IMR-90 (cell line): ENCODE data around the gene TTK. TPM values are rescaled to one million over a fixed set of nuclear protein-coding genes. Genes with fewer than 3 reads are reported as not detected.
A peak's percentile ranks its signal among the peaks of the same experiment; 100 is the strongest.

ENCODE experiments used
- ATAC-seq: fragments of 200-7000 bp; cut with Tn5 transposase; 2 replicates; pipeline ENCODE4 v1.9.1; 2020; ENCODE audit warnings: low read depth, mild to moderate bottlenecking, moderate library complexity
- BruUV-seq: library from RNA; stranded (reverse); fragments of 400-500 nt; replicated peaks from 2 replicates; lab custom pipeline; 2021; lab: Mats Ljungman, UMichigan
- CTCF ChIA-PET: fragments of 300-600 bp; formaldehyde crosslinking; extraction: SDS; loops from one replicate; lab custom pipeline; 2021; ENCODE audit warnings: antibody characterized with exemption; lab: Yijun Ruan, JAX
- POLR2A ChIA-PET: fragments of 300-600 bp; sonication (Branson Sonifier 250); formaldehyde crosslinking; loops from one replicate; lab custom pipeline; 2022; ENCODE audit warnings: antibody characterized with exemption; ENCODE audit not compliant: unreplicated experiment; lab: Charles Lee
- DNase-seq: peaks from one replicate; pipeline ENCODE4 v3.0.0; 2013
- H2AFZ ChIP-seq: replicated peaks from 2 replicates; pipeline ENCODE3; 2013; ENCODE audit warnings: low read length, mild to moderate bottlenecking; ENCODE audit not compliant: poor library complexity
- H2AK5ac ChIP-seq: 2 replicates; pipeline ENCODE4 v1.6.1; 2013; ENCODE audit warnings: low read depth, low read length, inconsistent platforms
- H2AK9ac ChIP-seq: replicated peaks from 2 replicates; pipeline ENCODE3; 2013; ENCODE audit warnings: mild to moderate bottlenecking, low read depth, low read length, moderate library complexity; ENCODE audit not compliant: poor library complexity
- H2BK120ac ChIP-seq: 2 replicates; pipeline ENCODE4 v1.6.1; 2013; ENCODE audit warnings: low read depth, low read length, inconsistent platforms
- H2BK15ac ChIP-seq: 3 replicates; pipeline ENCODE4 v1.6.1; 2013; ENCODE audit warnings: low read depth, low read length, inconsistent platforms
- H2BK20ac ChIP-seq: 2 replicates; pipeline ENCODE4 v1.6.1; 2013; ENCODE audit warnings: low read depth, mild to moderate bottlenecking, inconsistent platforms, low read length, moderate library complexity
- H2BK5ac ChIP-seq: 2 replicates; pipeline ENCODE4 v1.6.1; 2013; ENCODE audit warnings: mild to moderate bottlenecking, low read depth, low read length, inconsistent platforms; ENCODE audit not compliant: poor library complexity, severe bottlenecking
- H3K14ac ChIP-seq: replicated peaks from 2 replicates; pipeline ENCODE4 v1.6.1; 2013; ENCODE audit warnings: low read depth, low read length, inconsistent platforms
- H3K18ac ChIP-seq: 2 replicates; pipeline ENCODE4 v1.6.1; 2013; ENCODE audit warnings: low read depth, low read length, control low read depth
- H3K23ac ChIP-seq: 2 replicates; pipeline ENCODE4 v1.6.1; 2013; ENCODE audit warnings: low read depth, low read length, inconsistent platforms
- H3K27ac ChIP-seq: 2 replicates; pipeline ENCODE4 v1.5.1; 2013; ENCODE audit warnings: mild to moderate bottlenecking, control low read depth, low read length; ENCODE audit not compliant: insufficient read depth
- H3K27me3 ChIP-seq: 2 replicates; pipeline ENCODE4 v1.6.1; 2013; ENCODE audit warnings: low read length; ENCODE audit not compliant: control insufficient read depth, insufficient read depth
- H3K36me3 ChIP-seq: 2 replicates; pipeline ENCODE4 v1.6.1; 2013; ENCODE audit warnings: low read length, mixed read lengths; ENCODE audit not compliant: control insufficient read depth, insufficient read depth
- H3K4ac ChIP-seq: 2 replicates; pipeline ENCODE4 v1.6.1; 2013; ENCODE audit warnings: low read depth, low read length, inconsistent platforms
- H3K4me1 ChIP-seq: 2 replicates; pipeline ENCODE4 v1.6.1; 2013; ENCODE audit warnings: low read length, mixed read lengths; ENCODE audit not compliant: control insufficient read depth, insufficient read depth
- H3K4me2 ChIP-seq: 2 replicates; pipeline ENCODE4 v1.6.1; 2013; ENCODE audit warnings: low read depth, mild to moderate bottlenecking, control low read depth, low read length, moderate library complexity
- H3K4me3 ChIP-seq: 2 replicates; pipeline ENCODE4 v1.5.1; 2013; ENCODE audit warnings: low read depth, mild to moderate bottlenecking, control low read depth, low read length, moderate library complexity; ENCODE audit not compliant: insufficient read depth
- H3K56ac ChIP-seq: 2 replicates; pipeline ENCODE4 v1.6.1; 2013; ENCODE audit warnings: low read length, inconsistent platforms; ENCODE audit not compliant: insufficient read depth; ENCODE audit errors: extremely low read depth
- H3K79me1 ChIP-seq, 2 experiments: 2 replicates each; pipeline ENCODE4 v1.6.1; 2013; ENCODE audit warnings: low read length in 2 of 2, inconsistent platforms in 1 of 2, low read depth in 1 of 2
- H3K9ac ChIP-seq: 2 replicates; pipeline ENCODE4 v1.6.1; 2013; ENCODE audit warnings: low read depth, low read length, control low read depth
- H3K9me1 ChIP-seq: 2 replicates; pipeline ENCODE4 v1.6.1; 2013; ENCODE audit warnings: low read length, inconsistent platforms; ENCODE audit not compliant: insufficient read depth
- H3K9me3 ChIP-seq: 2 replicates; pipeline ENCODE4 v1.6.1; 2013; ENCODE audit warnings: low read length; ENCODE audit not compliant: control insufficient read depth, insufficient read depth
- H4K20me1 ChIP-seq: 2 replicates; pipeline ENCODE4 v1.6.1; 2013; ENCODE audit warnings: low read length, inconsistent platforms; ENCODE audit not compliant: insufficient read depth
- H4K5ac ChIP-seq: 2 replicates; pipeline ENCODE4 v1.6.1; 2013; ENCODE audit warnings: mild to moderate bottlenecking, low read depth, low read length, control low read depth
- H4K8ac ChIP-seq, 2 experiments: 2 replicates each; pipeline ENCODE4 v1.6.1; 2013; ENCODE audit warnings: low read depth in 2 of 2, low read length in 2 of 2, control low read depth in 1 of 2, inconsistent platforms in 1 of 2
- H4K91ac ChIP-seq: 2 replicates; pipeline ENCODE4 v1.6.1; 2013; ENCODE audit warnings: low read depth, low read length, inconsistent platforms; ENCODE audit not compliant: insufficient read depth
- CTCF ChIP-seq: conservative IDR thresholded peaks from 2 replicates; pipeline ENCODE4 v1.5.1; 2012; ENCODE audit warnings: mild to moderate bottlenecking, low read depth, low read length, improper control_type of control experiment
- MXI1 ChIP-seq: IDR thresholded peaks from 2 replicates; pipeline ENCODE4 v1.6.1; 2012; ENCODE audit warnings: low read depth, mild to moderate bottlenecking, low read length, moderate library complexity, borderline replicate concordance
- dilution Hi-C: fragments of 300-500 bp; cut with HindIII; formaldehyde crosslinking; loops from one replicate; pipeline ENCODE4 v1.14.3; 2018; ENCODE audit warnings: low sequenced_read_pairs; ENCODE audit not compliant: unreplicated experiment
- in situ Hi-C: fragments of 300-500 bp; cut with MboI; formaldehyde crosslinking; loops from 3 replicates; pipeline ENCODE4 v1.14.3; 2019; ENCODE audit warnings: low sequenced_read_pairs, inconsistent platforms, mixed read lengths
- intact Hi-C: fragments of 100-400 bp; cut with micrococcal nuclease; formaldehyde crosslinking; loops from 2 replicates; pipeline ENCODE4 v1.10.0; 2022
- polyA plus RNA-seq, 3 experiments: library from polyadenylated mRNA; depleted of rRNA; stranded (reverse); fragments of >200 nt; gene quantifications; 2 replicates each; pipeline ENCODE4 v1.2.3, GENCODE V29; 2012; ENCODE audit warnings: low replicate concordance in 1 of 3
- total RNA-seq: library from RNA; depleted of rRNA; stranded (reverse); fragments of >200 nt; gene quantifications from 2 replicates; pipeline ENCODE4 v1.2.3, GENCODE V29; 2012

TTK gene
- total and polyA plus RNA-seq, 2 of the 4 experiments (the other 2 are of a cell fraction), result 7.5 to 21.5 TPM

- TF ChIP-seq MXI1, result 0 out of 2 replicates have a peak, but pooled peaks have one; percentile 70
Measured at GRCh38 chr6:80004173-80005072, at the start of gene TTK (continued).

DNA sequence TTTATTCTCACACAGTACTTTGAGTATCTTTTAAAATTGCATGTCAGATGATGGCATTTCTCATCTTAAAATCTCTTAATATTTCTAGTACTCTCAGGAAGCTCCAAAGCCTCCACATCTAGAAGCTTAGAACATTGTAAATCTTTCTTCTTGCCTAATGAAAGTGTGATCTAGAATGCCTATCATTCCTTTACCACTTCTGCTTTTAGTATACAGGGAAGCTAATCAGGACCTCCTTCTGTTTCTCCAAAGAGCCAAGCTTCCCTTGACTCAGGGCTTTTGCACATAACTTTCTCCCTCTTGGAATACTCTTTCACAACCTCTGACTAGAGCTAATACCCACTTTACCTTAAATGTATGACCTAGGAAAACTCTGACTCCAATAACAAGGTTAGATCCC is 49.6 kb upstream of the TTK start:
- Histone ChIP-seq H3K9ac (no peak overlapping the region), H3K14ac (no peak overlapping the region), H3K9me3 (no peaks in the 10 kb centered on the region), H3K23ac (no peak overlapping the region), H4K8ac (no peak overlapping the region), H2BK20ac (no peak overlapping the region), H3K56ac (no peak overlapping the region), H3K79me1 (no peaks in the 10 kb centered on the region), H4K20me1 (no peaks in the 10 kb centered on the region), H2BK5ac (no peak overlapping the region), H2AFZ (no peak overlapping the region), H3K4me2 (no peak overlapping the region), H3K9me1 (no peaks in the 10 kb centered on the region), H2AK5ac (no peak overlapping the region), H3K36me3 (no peaks in the 10 kb centered on the region), H3K27ac (no peak overlapping the region), H3K18ac (no peak overlapping the region), H3K27me3 (no peaks in the 10 kb centered on the region), H3K4me1 (no peaks in the 10 kb centered on the region), H3K4me3 (no peak overlapping the region), H3K4ac (no peak overlapping the region), H2BK120ac (no peak overlapping the region), H4K91ac (no peak overlapping the region), H2BK15ac (no peak overlapping the region), H2AK9ac (no peak overlapping the region), H4K5ac (no peak overlapping the region)
- in situ Hi-C loops (no loop called here), intact Hi-C loops (no loop called here), dilution Hi-C loops (loop anchor here (25.0 kb wide), 1 partner anchor 132 kb away; no protein-coding TSS in a partner anchor)
- DNase-seq (no peak), ATAC-seq (no peak)
- POLR2A ChIA-PET, result no interaction called here
- CTCF ChIA-PET, result interaction anchor here (1.3 kb wide), 1 partner anchor 9 kb away, joined by 3 read pairs; no protein-coding TSS in a partner anchor
- no peak for TF ChIP-seq CTCF
- BruUV-seq, result no TSS peak
